K562 (cell line): ENCODE results near the gene DNAAF3. TPM values are rescaled to one million over a fixed set of nuclear protein-coding genes. Genes with fewer than 3 reads are reported as not detected.

Experiments used
- ELF1 ChIP-seq: fragments of 200-800 bp; sonication (Bioruptor generic); IDR thresholded peaks from 2 replicates; pipeline ENCODE4 v1.6.1; 2016; ENCODE audit warnings: missing genetic modification characterization, missing compliant biosample characterization
- ETV5 ChIP-seq: sonication (generic); formaldehyde crosslinking; IDR thresholded peaks from 2 replicates; pipeline ENCODE4 v1.4.0; 2020; ENCODE audit warnings: low read depth, mild to moderate bottlenecking, missing genetic modification reagents
- KLF10 ChIP-seq: fragments of 250-450 bp; sonication (Bioruptor Pico); IDR thresholded peaks from 2 replicates; pipeline ENCODE4 v1.6.1; 2021; ENCODE audit warnings: matching md5 sums
- LARP7 ChIP-seq: fragments of 450-650 bp; IDR thresholded peaks from 2 replicates; pipeline ENCODE4 v1.6.1; 2016
- PRPF4 ChIP-seq: fragments of 200-400 bp; formaldehyde crosslinking; IDR thresholded peaks from one replicate; pipeline ENCODE4 v1.6.1; 2017; ENCODE audit warnings: low read length, low read depth, mild to moderate bottlenecking; ENCODE audit not compliant: insufficient read depth, poor library complexity, severe bottlenecking
- SOX6 ChIP-seq: fragments of 450-650 bp; IDR thresholded peaks from 2 replicates; pipeline ENCODE4 v1.6.1; 2014; ENCODE audit warnings: mild to moderate bottlenecking
- STAG1 ChIP-seq: sonication (generic); formaldehyde crosslinking; IDR thresholded peaks from 2 replicates; pipeline ENCODE4 v1.5.0; 2020; ENCODE audit warnings: missing genetic modification reagents, borderline replicate concordance
- ZC3H4 ChIP-seq: sonication (generic); formaldehyde crosslinking; IDR thresholded peaks from 2 replicates; pipeline ENCODE4 v1.9.0; 2021; ENCODE audit warnings: missing genetic modification reagents, borderline replicate concordance
- ZNF584 ChIP-seq: fragments of 200-800 bp; sonication (Bioruptor generic); IDR thresholded peaks from 2 replicates; pipeline ENCODE4 v1.6.1; 2016; ENCODE audit warnings: low read depth, mild to moderate bottlenecking, missing genetic modification characterization, missing compliant biosample characterization
- polyA plus RNA-seq, 8 experiments: library from polyadenylated mRNA; depleted of rRNA in 4 of 8; stranded (reverse) in 5 of 8; unstranded in 3 of 8; fragments of >200 nt; fragmentation: Nextera tagmentation in 2 of 8; fragmentation: Illumina TruSeq in 1 of 8; extraction: Ambion mirVana in 2 of 8; extraction: Trizol in 1 of 8; gene quantifications; 2 replicates each; pipeline versions ENCODE4 v1.2.1 to v1.2.3, GENCODE V29; 2011 to 2014; ENCODE audit warnings: inconsistent platforms in 1 of 8, missing spikeins in 1 of 8
- total RNA-seq, 7 experiments: library from RNA; depleted of rRNA in 6 of 7; stranded (reverse); fragments of >200 nt in 6 of 7; fragmentation: Illumina TruSeq in 2 of 7; extraction: Trizol in 2 of 7; gene quantifications; 2 replicates each; pipeline versions ENCODE4 v1.2.1 to v1.2.3, GENCODE V29; 2011 to 2021; ENCODE audit warnings: low replicate concordance in 1 of 7
- TF ChIP-seq, protein P1 (sequence below), 2 experiments: fragments of 450-650 bp in 1 of 2; sonication (generic) in 1 of 2; formaldehyde crosslinking in 1 of 2; IDR thresholded peaks; 2 replicates each; pipeline versions ENCODE4 v1.7.1 to v1.9.0; 2016 to 2022; ENCODE audit warnings: inconsistent platforms in 1 of 2, mild to moderate bottlenecking in 1 of 2, missing genetic modification reagents in 1 of 2
- TF ChIP-seq, protein P2 (sequence below): fragments of 450-650 bp; formaldehyde crosslinking; IDR thresholded peaks from 2 replicates; pipeline ENCODE4 v1.4.0; 2022; ENCODE audit warnings: mild to moderate bottlenecking, moderate library complexity
- TF ChIP-seq, protein P3 (sequence below): fragments of 450-650 bp; IDR thresholded peaks from 2 replicates; pipeline ENCODE4 v1.6.1; 2016
- TF ChIP-seq, protein P4 (sequence below): fragments of 450-650 bp; formaldehyde crosslinking; IDR thresholded peaks from 2 replicates; pipeline ENCODE4 v1.4.0; 2022; ENCODE audit warnings: missing genetic modification characterization

DNAAF3 gene
- total and polyA plus RNA-seq, 9 of the 15 experiments (the other 6 are each of a cell fraction or from before 2014, with no cell fraction given) = 21.6 to 61.5 (median 43.0) TPM

DNA sequence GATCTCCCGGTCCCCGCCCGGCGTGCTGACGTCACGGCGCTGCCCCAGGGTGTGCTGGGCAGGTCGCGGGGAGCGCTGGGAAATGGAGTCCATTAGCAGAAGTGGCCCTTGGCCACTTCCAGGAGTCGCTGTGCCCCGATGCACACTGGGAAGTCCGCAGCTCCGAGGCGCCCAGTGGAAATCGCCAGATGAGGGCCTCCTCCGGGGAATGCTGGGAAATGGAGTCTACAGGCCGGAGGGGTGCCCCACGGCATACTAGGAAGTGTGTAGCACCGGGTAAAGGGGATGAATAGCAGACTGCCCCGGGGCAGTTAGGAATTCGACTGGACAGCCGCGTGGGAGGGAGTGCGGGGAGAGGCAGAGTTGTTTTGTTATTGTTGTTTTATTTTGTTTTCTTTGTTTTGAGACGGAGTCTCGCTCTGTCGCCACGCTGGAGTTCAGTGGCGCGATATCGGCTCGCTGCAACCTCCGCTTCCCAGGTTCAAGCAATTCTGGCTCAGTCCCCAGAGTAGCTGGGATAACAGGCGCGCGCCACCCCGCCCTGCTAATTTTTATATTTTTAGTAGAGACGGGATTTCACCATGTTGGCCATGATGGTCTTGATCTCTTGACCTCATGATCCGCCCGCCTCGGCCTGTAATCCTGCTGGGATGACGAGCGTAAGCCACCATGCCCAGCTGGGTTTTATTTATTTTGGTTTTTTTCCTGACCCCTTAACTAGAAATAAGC lies 48.6 kb downstream of the DNAAF3 start (continued):
- TF ChIP-seq, protein P1, sequence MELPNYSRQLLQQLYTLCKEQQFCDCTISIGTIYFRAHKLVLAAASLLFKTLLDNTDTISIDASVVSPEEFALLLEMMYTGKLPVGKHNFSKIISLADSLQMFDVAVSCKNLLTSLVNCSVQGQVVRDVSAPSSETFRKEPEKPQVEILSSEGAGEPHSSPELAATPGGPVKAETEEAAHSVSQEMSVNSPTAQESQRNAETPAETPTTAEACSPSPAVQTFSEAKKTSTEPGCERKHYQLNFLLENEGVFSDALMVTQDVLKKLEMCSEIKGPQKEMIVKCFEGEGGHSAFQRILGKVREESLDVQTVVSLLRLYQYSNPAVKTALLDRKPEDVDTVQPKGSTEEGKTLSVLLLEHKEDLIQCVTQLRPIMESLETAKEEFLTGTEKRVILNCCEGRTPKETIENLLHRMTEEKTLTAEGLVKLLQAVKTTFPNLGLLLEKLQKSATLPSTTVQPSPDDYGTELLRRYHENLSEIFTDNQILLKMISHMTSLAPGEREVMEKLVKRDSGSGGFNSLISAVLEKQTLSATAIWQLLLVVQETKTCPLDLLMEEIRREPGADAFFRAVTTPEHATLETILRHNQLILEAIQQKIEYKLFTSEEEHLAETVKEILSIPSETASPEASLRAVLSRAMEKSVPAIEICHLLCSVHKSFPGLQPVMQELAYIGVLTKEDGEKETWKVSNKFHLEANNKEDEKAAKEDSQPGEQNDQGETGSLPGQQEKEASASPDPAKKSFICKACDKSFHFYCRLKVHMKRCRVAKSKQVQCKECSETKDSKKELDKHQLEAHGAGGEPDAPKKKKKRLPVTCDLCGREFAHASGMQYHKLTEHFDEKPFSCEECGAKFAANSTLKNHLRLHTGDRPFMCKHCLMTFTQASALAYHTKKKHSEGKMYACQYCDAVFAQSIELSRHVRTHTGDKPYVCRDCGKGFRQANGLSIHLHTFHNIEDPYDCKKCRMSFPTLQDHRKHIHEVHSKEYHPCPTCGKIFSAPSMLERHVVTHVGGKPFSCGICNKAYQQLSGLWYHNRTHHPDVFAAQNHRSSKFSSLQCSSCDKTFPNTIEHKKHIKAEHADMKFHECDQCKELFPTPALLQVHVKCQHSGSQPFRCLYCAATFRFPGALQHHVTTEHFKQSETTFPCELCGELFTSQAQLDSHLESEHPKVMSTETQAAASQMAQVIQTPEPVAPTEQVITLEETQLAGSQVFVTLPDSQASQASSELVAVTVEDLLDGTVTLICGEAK (IDR thresholded peaks at IDR 0.05) = peak; percentile 74
- TF ChIP-seq, protein P1 (CRISPR knock-in tag; IDR thresholded peaks at IDR 0.05) = no peak
- peak; percentile 96 for TF ChIP-seq LARP7
- peak; percentile 94 for TF ChIP-seq ELF1 (tag)
- TF ChIP-seq ETV5 (CRISPR knock-in tag) = no peak
- no peak for TF ChIP-seq STAG1 (CRISPR knock-in tag)
- TF ChIP-seq, protein P2, sequence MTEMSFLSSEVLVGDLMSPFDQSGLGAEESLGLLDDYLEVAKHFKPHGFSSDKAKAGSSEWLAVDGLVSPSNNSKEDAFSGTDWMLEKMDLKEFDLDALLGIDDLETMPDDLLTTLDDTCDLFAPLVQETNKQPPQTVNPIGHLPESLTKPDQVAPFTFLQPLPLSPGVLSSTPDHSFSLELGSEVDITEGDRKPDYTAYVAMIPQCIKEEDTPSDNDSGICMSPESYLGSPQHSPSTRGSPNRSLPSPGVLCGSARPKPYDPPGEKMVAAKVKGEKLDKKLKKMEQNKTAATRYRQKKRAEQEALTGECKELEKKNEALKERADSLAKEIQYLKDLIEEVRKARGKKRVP (CRISPR knock-in tag) = no peak
- TF ChIP-seq, protein P3, sequence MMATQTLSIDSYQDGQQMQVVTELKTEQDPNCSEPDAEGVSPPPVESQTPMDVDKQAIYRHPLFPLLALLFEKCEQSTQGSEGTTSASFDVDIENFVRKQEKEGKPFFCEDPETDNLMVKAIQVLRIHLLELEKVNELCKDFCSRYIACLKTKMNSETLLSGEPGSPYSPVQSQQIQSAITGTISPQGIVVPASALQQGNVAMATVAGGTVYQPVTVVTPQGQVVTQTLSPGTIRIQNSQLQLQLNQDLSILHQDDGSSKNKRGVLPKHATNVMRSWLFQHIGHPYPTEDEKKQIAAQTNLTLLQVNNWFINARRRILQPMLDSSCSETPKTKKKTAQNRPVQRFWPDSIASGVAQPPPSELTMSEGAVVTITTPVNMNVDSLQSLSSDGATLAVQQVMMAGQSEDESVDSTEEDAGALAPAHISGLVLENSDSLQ = no peak
- TF ChIP-seq, protein P4, sequence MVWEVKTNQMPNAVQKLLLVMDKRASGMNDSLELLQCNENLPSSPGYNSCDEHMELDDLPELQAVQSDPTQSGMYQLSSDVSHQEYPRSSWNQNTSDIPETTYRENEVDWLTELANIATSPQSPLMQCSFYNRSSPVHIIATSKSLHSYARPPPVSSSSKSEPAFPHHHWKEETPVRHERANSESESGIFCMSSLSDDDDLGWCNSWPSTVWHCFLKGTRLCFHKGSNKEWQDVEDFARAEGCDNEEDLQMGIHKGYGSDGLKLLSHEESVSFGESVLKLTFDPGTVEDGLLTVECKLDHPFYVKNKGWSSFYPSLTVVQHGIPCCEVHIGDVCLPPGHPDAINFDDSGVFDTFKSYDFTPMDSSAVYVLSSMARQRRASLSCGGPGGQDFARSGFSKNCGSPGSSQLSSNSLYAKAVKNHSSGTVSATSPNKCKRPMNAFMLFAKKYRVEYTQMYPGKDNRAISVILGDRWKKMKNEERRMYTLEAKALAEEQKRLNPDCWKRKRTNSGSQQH (CRISPR knock-in tag) = peak; percentile 68
- no peak for TF ChIP-seq PRPF4
- TF ChIP-seq ZNF584 (CRISPR knock-in tag) = peak; percentile 83; the same call in 1 of the 2 replicates
- no peak for TF ChIP-seq KLF10 (CRISPR knock-in tag)
- TF ChIP-seq ZC3H4 (CRISPR knock-in tag) = no peak
- TF ChIP-seq SOX6 = no peak
